Measurements from ENCODE around the gene TRRAP. TPM values are rescaled to one million over a fixed set of nuclear protein-coding genes. Genes with fewer than 3 reads are reported as not detected.

Gene TRRAP
- total RNA-seq, 4 donors from 2014 or later = 12.1 to 25.6 (median 16.7) TPM

GRCh38 chr7:98985406-98985805 lies 107.1 kb downstream of the TRRAP start:
- WGBS, 2 donors = 59 to 83% methylated on average over 3 to 4 of the region's 4 CpGs
- H3K4me3 ChIP-seq = no peak overlapping the region
- no peak for DNase-seq
- H3K27me3 ChIP-seq = no peaks in the 10 kb centered on the region
- H3K27ac ChIP-seq = no peak overlapping the region
- H3K36me3 ChIP-seq = peaks cover 14 to 100% (median 47%) of the 10 kb centered on the region in 3 donors
- TF ChIP-seq CTCF (IDR thresholded peaks at IDR 0.05) (no peak), POLR2A (IDR thresholded peaks at IDR 0.05) (no peak)
- intact Hi-C loops (cut with DNase I) = no loop called here
- no peaks in the 10 kb centered on the region for H3K9me3 ChIP-seq
- H3K4me1 ChIP-seq = no peaks in the 10 kb centered on the region

GRCh38 chr7:98985945-98986344 lies 107.6 kb downstream of the TRRAP start:
- peaks cover 19 to 100% (median 50%) of the 10 kb centered on the region in 3 donors for H3K36me3 ChIP-seq
- intact Hi-C loops (cut with DNase I) = no loop called here

GRCh38 chr7:98988641-98989040 lies 110.3 kb downstream of the TRRAP start:
- no peaks in the 10 kb centered on the region for H3K4me1 ChIP-seq
- H3K27me3 ChIP-seq = no peaks in the 10 kb centered on the region
- H3K4me3 ChIP-seq = no peak overlapping the region
- peaks cover 26 to 100% (median 54%) of the 10 kb centered on the region in 3 donors for H3K36me3 ChIP-seq
- no peak for DNase-seq
- H3K9me3 ChIP-seq = no peaks in the 10 kb centered on the region
- no peak for TF ChIP-seq POLR2A (IDR thresholded peaks at IDR 0.05)
- no peak for TF ChIP-seq CTCF (IDR thresholded peaks at IDR 0.05)
- no peak overlapping the region for H3K27ac ChIP-seq
- 93 to 94% methylated on average over 12 to 15 of the region's 15 CpGs for WGBS, 2 donors
- intact Hi-C loops (cut with DNase I) = no loop called here

More at GRCh38 chr7:98985945-98986344, 107.6 kb downstream of the TRRAP start:
- no peaks in the 10 kb centered on the region for H3K4me1 ChIP-seq
- no peak for TF ChIP-seq POLR2A (IDR thresholded peaks at IDR 0.05)
- TF ChIP-seq CTCF (IDR thresholded peaks at IDR 0.05) = no peak
- DNase-seq = no peak
- no peaks in the 10 kb centered on the region for H3K27me3 ChIP-seq
- H3K4me3 ChIP-seq = no peak overlapping the region
- H3K27ac ChIP-seq = no peak overlapping the region
- no peaks in the 10 kb centered on the region for H3K9me3 ChIP-seq

GRCh38 chr7:98990356-98990755 lies 112.0 kb downstream of the TRRAP start:
- Histone ChIP-seq H3K27me3 (no peaks in the 10 kb centered on the region), H3K36me3 (peaks cover 30 to 100% (median 58%) of the 10 kb centered on the region in 3 donors), H3K27ac (no peak overlapping the region), H3K9me3 (no peaks in the 10 kb centered on the region), H3K4me1 (no peaks in the 10 kb centered on the region), H3K4me3 (no peak overlapping the region)
- 92 to 96% methylated on average over 6 of the region's 6 CpGs for WGBS, 2 donors
- no peak for DNase-seq
- intact Hi-C loops (cut with DNase I) = no loop called here
- TF ChIP-seq CTCF (IDR thresholded peaks at IDR 0.05) (no peak), POLR2A (IDR thresholded peaks at IDR 0.05) (no peak)

GRCh38 chr7:98991141-98991540 lies 112.8 kb downstream of the TRRAP start:
- Histone ChIP-seq H3K27me3 (no peaks in the 10 kb centered on the region), H3K4me1 (no peaks in the 10 kb centered on the region), H3K36me3 (peaks cover 30 to 100% (median 55%) of the 10 kb centered on the region in 3 donors), H3K4me3 (no peak overlapping the region), H3K9me3 (no peaks in the 10 kb centered on the region), H3K27ac (no peak overlapping the region)
- 82 to 95% methylated on average over 4 to 14 of the region's 14 CpGs for WGBS, 2 donors
- intact Hi-C loops (cut with DNase I) = no loop called here
- TF ChIP-seq CTCF (IDR thresholded peaks at IDR 0.05) = no peak
- no peak for TF ChIP-seq POLR2A (IDR thresholded peaks at IDR 0.05)
- DNase-seq = no peak

All from esophagus squamous epithelium (tissue), 5 donors.